CD4-positive, alpha-beta T cell (primary cell): Measurements from ENCODE around the gene BOD1. TPM values are rescaled to one million over a fixed set of nuclear protein-coding genes. Genes with fewer than 3 reads are reported as not detected.

ENCODE experiments used
- ATAC-seq: fragments of 200-7000 bp; cut with Tn5 transposase; one replicate; pipeline ENCODE4 v1.10.0; 2022; ENCODE audit warnings: mild to moderate bottlenecking; ENCODE audit not compliant: poor library complexity
- CTCF ChIA-PET: fragments of 350-600 bp; sonication (Branson Sonifier 250); formaldehyde crosslinking; loops from one replicate; lab custom pipeline; 2021; ENCODE audit warnings: antibody characterized with exemption, inconsistent platforms; lab: Charles Lee
- POLR2A ChIA-PET: fragments of 350-600 bp; sonication (Branson Sonifier 250); formaldehyde crosslinking; loops from one replicate; lab custom pipeline; 2021; ENCODE audit warnings: antibody characterized with exemption, inconsistent platforms; lab: Charles Lee
- DNase-seq, 14 experiments: peaks; one replicate each; pipeline ENCODE4 v3.0.0-alpha.2; 2013 to 2020; ENCODE audit warnings: mixed read lengths in 2 of 14
- H3K27ac ChIP-seq, 2 donors: one replicate each; pipeline versions ENCODE4 v1.5.1 to v1.7.0; 2013; ENCODE audit warnings: low read length in 2 of 2, low read depth in 1 of 2, mild to moderate bottlenecking in 1 of 2
- H3K27me3 ChIP-seq, 2 experiments: 1 replicate in 1 of 2; 2 replicates in 1 of 2; pipeline versions ENCODE4 v1.6.1 to v1.7.0; 2013; ENCODE audit warnings: low read length in 2 of 2, control low read depth in 1 of 2, mild to moderate bottlenecking in 1 of 2, moderate library complexity in 1 of 2; ENCODE audit not compliant: insufficient read depth in 2 of 2, control insufficient read depth in 1 of 2
- H3K36me3 ChIP-seq: one replicate; pipeline ENCODE4 v1.6.1; 2013; ENCODE audit warnings: low read length, control low read depth; ENCODE audit not compliant: insufficient read depth
- H3K4me1 ChIP-seq: one replicate; pipeline ENCODE4 v1.6.1; 2013; ENCODE audit warnings: low read length, control low read depth; ENCODE audit not compliant: insufficient read depth
- H3K4me3 ChIP-seq: one replicate; pipeline ENCODE4 v1.5.1; 2013; ENCODE audit warnings: mild to moderate bottlenecking, low read length, moderate library complexity
- H3K9me3 ChIP-seq, 2 experiments: 1 replicate in 1 of 2; 2 replicates in 1 of 2; pipeline versions ENCODE4 v1.6.1 to v1.7.0; 2013; ENCODE audit warnings: low read length in 2 of 2, mild to moderate bottlenecking in 2 of 2, control low read depth in 1 of 2, moderate library complexity in 1 of 2; ENCODE audit not compliant: control insufficient read depth in 1 of 2, insufficient read depth in 1 of 2
- H3K27ac Mint-ChIP-seq: one replicate; pipeline ENCODE4 v1.8.0; 2020; ENCODE audit warnings: mixed read lengths
- H3K27me3 Mint-ChIP-seq: one replicate; pipeline ENCODE4 v1.8.0; 2021; ENCODE audit warnings: mixed read lengths
- H3K36me3 Mint-ChIP-seq: one replicate; pipeline ENCODE4 v1.8.0; 2021; ENCODE audit warnings: low read depth, mixed read lengths
- H3K4me1 Mint-ChIP-seq: one replicate; pipeline ENCODE4 v1.8.0; 2021; ENCODE audit warnings: low read depth, mixed read lengths
- H3K4me3 Mint-ChIP-seq: one replicate; pipeline ENCODE4 v1.8.0; 2020; ENCODE audit warnings: mild to moderate bottlenecking, mixed read lengths
- H3K9me3 Mint-ChIP-seq: one replicate; pipeline ENCODE4 v1.8.0; 2020; ENCODE audit warnings: mixed read lengths
- intact Hi-C, 2 experiments: fragments of 100-400 bp; cut with DNase I in 1 of 2; cut with micrococcal nuclease in 1 of 2; formaldehyde crosslinking; loops; one replicate each; pipeline versions ENCODE4 v1.15.1 to v1.9.0; 2023 to 2025; cut with DNase I, micrococcal nuclease
- polyA plus RNA-seq, 2 donors: library from polyadenylated mRNA; unstranded; fragments of 120-200 nt; gene quantifications; one replicate each; pipeline ENCODE4 v1.2.1, GENCODE V29; 2013
- total RNA-seq, 174 experiments: library from RNA in 2 of 174; stranded (reverse) in 2 of 174; gene quantifications; one replicate each; pipeline ENCODE4 v1.2.3 and lab custom pipeline; 2021 to 2026
- TF ChIP-seq, protein P1 (sequence below): fragments of 200-600 bp; IDR thresholded peaks from one replicate; pipeline ENCODE4 v1.8.0; 2022; ENCODE audit warnings: antibody characterized with exemption, mild to moderate bottlenecking

The BOD1 gene
- 10 to 100 TPM; 20.6 to 20.9 TPM for total RNA-seq
- 32.1 TPM for polyA plus RNA-seq (2013, experiment 1 of 2)
- 25.1 TPM for polyA plus RNA-seq (2013, experiment 2 of 2)
- 12.9 to 43.4 (median 31.4) reads per million in 172 experiments for total RNA-seq (lab: John Stamatoyannopoulos, UW)

DNA sequence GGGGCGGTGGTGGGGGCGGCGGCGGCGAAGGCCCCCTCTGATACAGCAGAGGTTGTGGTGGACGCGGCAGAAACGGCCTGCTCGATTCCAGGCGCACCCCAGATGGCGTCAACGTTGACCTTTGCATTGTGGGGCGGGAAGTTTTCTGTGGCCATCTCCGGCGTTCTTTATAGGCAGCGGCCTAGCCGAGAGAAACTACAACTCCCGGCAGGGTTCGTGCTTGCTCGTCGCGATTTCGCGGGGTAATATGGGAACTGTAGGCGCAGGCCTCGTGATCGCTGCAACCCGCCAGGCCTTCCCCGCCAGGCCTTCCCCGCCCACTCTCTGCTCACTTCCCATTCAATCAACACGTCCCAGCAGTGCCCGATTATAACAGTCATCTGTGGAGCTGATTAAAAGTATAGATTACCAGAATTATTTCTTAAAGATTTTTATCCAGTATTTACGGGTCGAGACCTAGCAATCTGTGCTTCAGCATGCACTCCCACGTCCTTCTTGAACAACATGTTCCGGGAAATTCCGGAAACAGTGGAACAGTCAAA is at the start of gene BOD1:
Gene BOD1, minus strand, starts transcription at position 74 of the 542 bp plus-strand sequence. CDS start 214 bp downstream, outside the sequence.
- ATAC-seq (peak; percentile 91), DNase-seq (peak; percentile 88 to 98 (median 92))
- TF ChIP-seq, protein P1, sequence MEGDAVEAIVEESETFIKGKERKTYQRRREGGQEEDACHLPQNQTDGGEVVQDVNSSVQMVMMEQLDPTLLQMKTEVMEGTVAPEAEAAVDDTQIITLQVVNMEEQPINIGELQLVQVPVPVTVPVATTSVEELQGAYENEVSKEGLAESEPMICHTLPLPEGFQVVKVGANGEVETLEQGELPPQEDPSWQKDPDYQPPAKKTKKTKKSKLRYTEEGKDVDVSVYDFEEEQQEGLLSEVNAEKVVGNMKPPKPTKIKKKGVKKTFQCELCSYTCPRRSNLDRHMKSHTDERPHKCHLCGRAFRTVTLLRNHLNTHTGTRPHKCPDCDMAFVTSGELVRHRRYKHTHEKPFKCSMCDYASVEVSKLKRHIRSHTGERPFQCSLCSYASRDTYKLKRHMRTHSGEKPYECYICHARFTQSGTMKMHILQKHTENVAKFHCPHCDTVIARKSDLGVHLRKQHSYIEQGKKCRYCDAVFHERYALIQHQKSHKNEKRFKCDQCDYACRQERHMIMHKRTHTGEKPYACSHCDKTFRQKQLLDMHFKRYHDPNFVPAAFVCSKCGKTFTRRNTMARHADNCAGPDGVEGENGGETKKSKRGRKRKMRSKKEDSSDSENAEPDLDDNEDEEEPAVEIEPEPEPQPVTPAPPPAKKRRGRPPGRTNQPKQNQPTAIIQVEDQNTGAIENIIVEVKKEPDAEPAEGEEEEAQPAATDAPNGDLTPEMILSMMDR: no peak
- H3K9me3 ChIP-seq: no peaks in the 10 kb centered on the region
- peak within 1 kb of the TSS; percentile 81 for H3K27ac Mint-ChIP-seq
- peak within 1 kb of the TSS; percentile 95 for H3K4me3 Mint-ChIP-seq
- intact Hi-C loops: loop anchor here (1.0 to 10.0 kb wide), 6 partner anchors 272 to 1321 kb away; partner anchors contain the start of genes CPEB4 (in 2 of the 2) and ATP6V0E1 (in 1 of the 2)
- no peaks in the 10 kb centered on the region for H3K9me3 Mint-ChIP-seq
- peaks cover 31% of the 10 kb centered on the region for H3K36me3 Mint-ChIP-seq
- no peaks in the 10 kb centered on the region for H3K27me3 Mint-ChIP-seq
- H3K4me3 ChIP-seq: peak within 1 kb of the TSS; percentile 69
- peak within 1 kb of the TSS; percentile 81 to 96 for H3K27ac ChIP-seq
- peaks cover 26% of the 10 kb centered on the region for H3K4me1 ChIP-seq
- no peaks in the 10 kb centered on the region for H3K27me3 ChIP-seq
- peaks cover 51% of the 10 kb centered on the region for H3K4me1 Mint-ChIP-seq
- peaks cover 18% of the 10 kb centered on the region for H3K36me3 ChIP-seq
- ChIA-PET CTCF (interaction anchor here (0.5 to 3.7 kb wide), 18 partner anchors 9 to 1361 kb away, joined by 3 to 22 read pairs (median 4); partner anchors contain the start of genes CPEB4 and RPL26L1), POLR2A (interaction anchor here (0.8 to 2.9 kb wide), 10 partner anchors 268 to 559 kb away, joined by 3 to 45 read pairs (median 6); partner anchors contain the start of gene CPEB4)

DNA sequence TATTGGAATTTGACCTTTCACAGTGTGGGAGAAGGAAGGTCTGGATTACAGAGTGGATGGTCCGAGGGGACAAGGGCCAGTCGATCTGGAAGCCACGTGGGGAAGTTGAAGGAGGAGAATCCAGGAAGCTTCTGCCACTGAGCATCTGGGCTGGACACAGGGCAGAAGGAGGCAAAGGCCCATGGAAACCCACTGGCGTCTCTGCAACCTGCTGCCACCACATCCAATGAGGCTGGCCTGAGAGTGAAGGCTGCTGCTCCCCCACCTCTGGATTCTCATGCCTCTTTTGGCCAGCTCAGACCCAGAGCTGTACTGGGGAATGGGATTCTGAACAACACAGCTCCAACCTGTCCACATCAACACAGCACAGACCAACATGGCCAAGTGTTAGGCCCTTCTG is 48.9 kb upstream of the BOD1 start:
- no peaks in the 10 kb centered on the region for H3K9me3 Mint-ChIP-seq
- TF ChIP-seq, protein P1: no peak
- CTCF ChIA-PET: no interaction called here
- no peaks in the 10 kb centered on the region for H3K27me3 ChIP-seq
- H3K36me3 Mint-ChIP-seq: no peaks in the 10 kb centered on the region
- intact Hi-C loops: no loop called here
- no peak overlapping the region for H3K4me3 ChIP-seq
- no peak overlapping the region for H3K4me3 Mint-ChIP-seq
- H3K27me3 Mint-ChIP-seq: peaks cover 7% of the 10 kb centered on the region
- H3K4me1 Mint-ChIP-seq: no peaks in the 10 kb centered on the region
- no peak overlapping the region for H3K27ac Mint-ChIP-seq
- ATAC-seq: no peak
- DNase-seq: no peak
- H3K9me3 ChIP-seq: peaks cover 0 to 14% of the 10 kb centered on the region in 2 experiments
- H3K27ac ChIP-seq: no peak overlapping the region
- H3K36me3 ChIP-seq: no peaks in the 10 kb centered on the region
- POLR2A ChIA-PET: no interaction called here
- H3K4me1 ChIP-seq: no peaks in the 10 kb centered on the region

DNA sequence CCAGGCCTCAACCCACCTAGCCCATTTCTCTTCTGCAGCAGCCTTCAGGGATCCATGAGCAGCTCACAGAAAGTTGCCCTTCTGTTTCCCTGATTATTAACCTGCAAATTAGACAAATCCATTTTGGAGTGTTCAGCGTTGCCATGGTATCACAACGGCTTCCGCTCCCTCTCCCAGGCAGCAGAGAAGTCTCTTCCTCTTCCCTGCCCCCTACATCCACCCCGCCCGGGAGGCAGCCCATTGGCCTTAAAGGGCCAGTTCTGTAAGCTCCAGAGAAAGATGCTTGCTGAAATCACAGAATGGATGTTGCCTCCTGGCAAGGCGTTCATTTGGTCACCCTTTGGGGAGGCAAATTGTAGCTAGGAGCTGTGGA is 47.7 kb upstream of the BOD1 start:
- no peak for ATAC-seq
- H3K4me1 ChIP-seq: no peaks in the 10 kb centered on the region
- Mint-ChIP-seq H3K27ac (no peak overlapping the region), H3K36me3 (no peaks in the 10 kb centered on the region), H3K9me3 (no peaks in the 10 kb centered on the region), H3K4me3 (no peak overlapping the region), H3K27me3 (peaks cover 7% of the 10 kb centered on the region), H3K4me1 (no peaks in the 10 kb centered on the region)
- no peak overlapping the region for H3K4me3 ChIP-seq
- no peaks in the 10 kb centered on the region for H3K36me3 ChIP-seq
- ChIA-PET POLR2A (no interaction called here), CTCF (no interaction called here)
- peak in 3 of 14 experiments; percentile 13 to 18 (median 14) for DNase-seq
- TF ChIP-seq, protein P1: no peak
- H3K27ac ChIP-seq: no peak overlapping the region
- H3K27me3 ChIP-seq: no peaks in the 10 kb centered on the region
- intact Hi-C loops: no loop called here
- peaks cover 0 to 19% of the 10 kb centered on the region in 2 experiments for H3K9me3 ChIP-seq
